Renal pelvis (tissue), 12 donors: ENCODE results near the gene RBFOX1. TPM values are rescaled to one million over a fixed set of nuclear protein-coding genes. Genes with fewer than 3 reads are reported as not detected.

Experiments used
- DNase-seq: peaks from one replicate; pipeline ENCODE4 v3.0.0-alpha.2; 2013
- long read RNA-seq, 16 experiments: transcript quantifications; one replicate each; lab custom pipeline, GENCODE V29; 2026
- polyA plus RNA-seq, 3 donors: library from polyadenylated mRNA; unstranded; fragments of 120-200 nt; gene quantifications; one replicate each; pipeline ENCODE4 v1.2.1, GENCODE V29; 2013; ENCODE audit not compliant: insufficient read length in 3 of 3

Gene RBFOX1
- 1 to 10 TPM; 3.1 to 3.9 (median 3.4) TPM for polyA plus RNA-seq
- long read RNA-seq, donor 1, result 0 reads
- long read RNA-seq, donor 2, result 0 reads
- long read RNA-seq, donor 3, result 0 reads
- long read RNA-seq, donor 4, result 0 reads
- long read RNA-seq, donor 5, result 0 reads
- long read RNA-seq, donor 6, result 0 reads
- long read RNA-seq, donor 7, result 0 reads
- long read RNA-seq, donor 8, result 0 reads
- long read RNA-seq, donor 9, result 0 reads
- long read RNA-seq, donor 10, result 0 reads
- long read RNA-seq, donor 11, result 0 reads
- long read RNA-seq, donor 12, result 0 reads
- long read RNA-seq, donor 13, result 0 reads
- long read RNA-seq, donor 14, result 0 reads
- long read RNA-seq, donor 15, result 0 reads
- long read RNA-seq, donor 16, result 0 reads

DNA sequence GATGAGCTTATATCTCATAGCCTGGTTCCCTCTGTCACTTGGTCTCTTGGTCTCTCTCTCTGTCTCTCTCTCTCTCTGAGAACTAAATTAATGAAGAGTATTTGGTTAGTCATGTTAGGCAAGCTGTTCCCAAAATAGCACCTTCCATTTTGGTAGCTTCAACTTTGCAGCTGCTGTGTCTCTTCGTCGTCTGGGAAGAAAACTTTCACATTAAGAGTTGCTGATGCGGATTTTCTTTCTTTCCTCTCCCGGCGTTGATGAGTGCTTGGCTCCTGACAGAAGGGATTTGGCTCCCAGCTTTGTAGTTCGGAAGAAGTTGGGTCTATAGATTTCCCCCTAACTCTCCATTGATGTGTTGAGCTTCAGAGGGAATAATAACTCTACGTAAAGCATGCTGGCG, at the start of gene RBFOX1:
Gene RBFOX1, plus strand, starts transcription at position 235 of the 400 bp plus-strand sequence.
- no peak for DNase-seq

DNA sequence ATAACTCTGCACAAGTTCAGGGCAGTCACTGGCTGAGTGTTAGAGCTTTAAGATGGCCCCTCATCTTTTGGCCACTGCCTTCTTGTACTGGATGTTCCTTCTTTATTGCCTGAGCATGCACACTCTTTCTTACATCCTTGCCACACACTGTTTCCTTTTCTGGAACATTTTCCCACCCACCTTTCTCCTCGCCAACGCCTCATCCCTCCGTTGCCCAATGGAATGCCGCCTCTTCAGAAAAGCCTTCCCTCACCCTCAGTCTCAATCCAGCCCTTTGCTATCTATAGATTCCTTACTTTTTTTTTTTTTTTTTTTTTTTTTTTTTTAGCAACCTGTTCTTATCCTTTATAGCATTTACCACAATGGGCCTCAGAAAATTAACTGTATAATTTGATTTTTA, 47.9 kb upstream of the RBFOX1 start:
- DNase-seq, result no peak

DNA sequence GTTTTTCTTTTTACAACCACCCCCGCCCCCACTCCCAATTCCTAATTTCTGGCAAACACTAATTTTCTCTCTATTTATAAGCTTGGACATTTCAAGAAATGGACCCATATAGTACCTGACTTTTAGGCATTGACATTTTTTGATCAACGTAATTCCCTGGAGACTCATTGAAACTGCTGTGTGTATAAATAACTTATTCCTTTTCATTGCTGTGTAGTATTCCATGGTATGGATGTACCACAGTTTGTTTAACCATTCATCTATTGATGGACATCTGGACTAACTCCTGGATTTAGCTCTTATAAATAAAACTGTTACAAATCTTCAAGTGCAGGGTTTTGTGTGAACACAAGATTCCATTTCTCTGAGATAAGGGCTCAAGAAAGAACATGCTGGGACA, 47.1 kb upstream of the RBFOX1 start:
- no peak for DNase-seq

DNA sequence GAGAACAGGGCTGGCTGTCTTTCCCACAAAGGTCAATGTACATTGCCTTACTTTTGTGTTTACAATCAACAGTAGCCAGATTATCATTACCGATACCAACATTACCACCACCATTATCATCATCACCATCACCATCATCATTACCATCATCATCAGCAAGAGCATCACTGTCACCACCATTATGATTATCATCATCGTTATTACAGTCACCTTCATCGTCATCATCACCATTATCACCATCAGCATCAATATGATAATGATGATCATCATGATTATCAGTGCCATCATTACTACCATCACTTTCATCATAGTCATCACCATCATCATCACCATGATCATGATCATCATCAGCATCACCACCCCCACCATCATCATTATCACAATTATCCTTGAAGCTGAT, 43.3 kb upstream of the RBFOX1 start:
- no peak for DNase-seq

DNA sequence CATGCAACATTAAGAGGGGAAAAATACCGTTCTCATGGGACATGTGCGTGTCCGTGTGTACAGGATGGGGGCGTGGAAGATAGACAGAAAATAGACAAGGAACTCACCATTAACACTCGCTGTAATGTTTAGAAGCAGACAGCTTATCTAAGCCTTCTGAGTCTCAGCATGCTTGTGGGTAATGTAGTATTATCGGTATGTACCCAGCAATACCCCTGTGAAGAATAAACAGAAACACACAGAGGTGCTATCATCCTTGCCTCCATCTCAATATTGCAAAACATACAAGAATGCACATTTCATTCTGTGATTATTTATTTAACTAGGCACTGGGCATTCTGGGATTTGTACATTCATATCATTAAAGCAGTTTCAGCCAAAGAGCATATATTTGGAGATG, 42.0 kb upstream of the RBFOX1 start:
- no peak for DNase-seq

DNA sequence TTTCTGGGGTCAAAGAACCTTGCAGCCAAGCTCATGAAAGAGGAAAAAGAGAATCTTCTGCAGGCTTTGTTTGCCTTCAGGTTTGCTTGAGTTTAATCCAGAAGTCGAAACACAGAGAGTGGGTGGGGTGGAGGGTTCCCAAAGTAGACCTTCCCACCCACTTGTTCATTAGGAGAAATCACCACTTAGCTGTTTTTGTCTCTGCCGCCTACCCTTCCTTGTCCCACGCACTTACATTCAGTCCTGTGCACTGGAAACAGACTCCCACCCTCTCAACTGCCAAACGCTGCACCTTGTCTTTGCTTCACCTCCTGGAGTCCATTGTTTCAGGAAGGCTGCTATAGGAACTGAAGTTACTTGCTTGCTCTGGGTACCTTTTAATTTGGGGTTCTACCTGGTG, 38.6 kb upstream of the RBFOX1 start:
- no peak for DNase-seq

DNA sequence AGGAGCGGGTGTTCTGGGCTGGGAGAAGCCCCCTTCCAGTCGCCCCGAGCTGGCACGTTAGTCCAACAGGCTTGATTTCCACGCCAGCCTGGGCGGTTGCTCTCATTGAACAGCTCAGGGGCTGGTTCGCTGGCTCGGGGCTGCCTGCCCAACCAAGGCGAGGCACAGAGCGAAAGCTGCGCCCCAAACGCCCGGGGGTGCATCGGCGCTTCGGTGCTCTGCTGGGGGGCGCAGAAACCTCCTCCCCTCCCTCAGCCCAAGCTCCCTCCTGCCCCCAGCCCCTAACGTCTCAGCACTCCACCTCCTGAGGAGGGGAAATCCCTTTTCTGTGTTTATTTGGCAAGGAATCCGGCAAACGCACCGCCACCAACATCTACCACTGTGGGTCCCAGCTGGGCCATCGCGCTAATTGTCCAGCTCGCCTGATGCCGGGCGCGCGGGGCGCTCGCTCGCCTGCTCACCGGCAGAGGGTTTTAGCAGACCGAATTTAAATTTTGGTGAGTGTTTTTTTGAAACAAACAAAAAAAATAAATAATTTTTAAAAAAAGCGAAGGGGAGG, 29.5 kb upstream of the RBFOX1 start:
- DNase-seq, result no peak

DNA sequence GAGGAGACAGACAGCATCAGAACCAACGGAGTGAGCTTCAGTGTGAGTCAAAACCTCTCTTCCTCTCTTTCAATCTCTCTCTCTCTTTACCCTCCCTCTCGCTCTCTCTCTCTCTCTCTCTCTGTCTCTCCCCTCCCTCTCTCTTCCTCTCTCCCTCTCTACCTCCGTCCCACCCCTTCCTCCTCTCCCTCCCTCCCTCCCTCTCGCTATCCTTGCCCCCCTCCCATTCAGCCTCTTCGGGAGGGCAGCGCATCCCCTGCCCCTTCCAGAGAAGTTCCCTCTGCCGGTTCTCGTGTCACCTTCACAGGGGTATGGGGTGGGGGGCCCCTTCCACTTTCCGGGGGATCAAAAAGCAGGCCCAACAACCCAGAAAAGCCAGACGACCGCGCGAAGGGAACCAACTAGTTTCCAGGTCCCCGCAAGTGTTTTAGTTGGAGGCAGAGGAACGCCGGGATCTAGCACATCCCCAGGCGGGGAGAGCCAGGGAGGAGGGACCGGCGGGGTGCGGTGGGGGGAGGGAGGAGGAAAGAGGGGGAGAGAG, 28.9 kb upstream of the RBFOX1 start:
- DNase-seq, result no peak

DNA sequence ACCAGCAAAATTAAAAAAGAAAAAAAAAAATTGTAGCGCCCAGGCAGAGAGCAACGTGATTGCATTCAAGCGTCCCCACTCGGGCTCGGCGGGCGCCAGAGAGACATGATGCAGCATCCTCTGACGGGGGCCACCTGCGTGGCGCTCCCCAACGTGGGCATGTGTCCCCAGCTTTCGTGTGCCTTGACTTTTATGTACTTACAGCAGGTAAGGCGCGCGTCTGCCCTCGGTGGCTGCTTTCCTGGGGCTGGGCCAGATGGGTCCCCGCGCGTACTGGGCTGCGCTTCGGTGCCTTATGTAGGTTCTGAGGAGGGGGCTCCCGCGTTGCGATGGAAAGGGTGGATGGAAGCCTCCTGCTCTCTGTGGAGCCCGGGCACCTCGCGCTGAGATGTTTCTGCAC, 28.4 kb upstream of the RBFOX1 start:
- no peak for DNase-seq

DNA sequence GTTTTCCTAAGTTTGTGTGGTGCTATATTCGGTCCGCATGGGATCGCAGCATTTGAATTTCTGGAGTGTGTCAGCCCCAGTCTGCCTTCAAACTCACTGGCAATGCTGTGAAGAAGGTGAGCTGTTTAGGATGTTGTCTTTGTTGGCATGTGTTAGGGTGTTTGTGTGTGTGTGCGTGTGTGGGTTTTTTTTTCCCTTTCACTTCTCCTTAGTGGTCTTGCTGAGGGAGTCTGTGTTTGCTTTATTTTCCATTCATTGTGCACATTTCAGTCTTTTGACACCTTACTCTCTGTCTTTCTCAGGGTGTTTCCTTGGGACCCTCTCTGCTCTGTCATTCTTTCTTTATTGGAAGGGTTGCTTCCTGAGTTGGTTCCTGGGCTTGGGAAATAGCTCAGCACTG, 27.7 kb upstream of the RBFOX1 start:
- no peak for DNase-seq

DNA sequence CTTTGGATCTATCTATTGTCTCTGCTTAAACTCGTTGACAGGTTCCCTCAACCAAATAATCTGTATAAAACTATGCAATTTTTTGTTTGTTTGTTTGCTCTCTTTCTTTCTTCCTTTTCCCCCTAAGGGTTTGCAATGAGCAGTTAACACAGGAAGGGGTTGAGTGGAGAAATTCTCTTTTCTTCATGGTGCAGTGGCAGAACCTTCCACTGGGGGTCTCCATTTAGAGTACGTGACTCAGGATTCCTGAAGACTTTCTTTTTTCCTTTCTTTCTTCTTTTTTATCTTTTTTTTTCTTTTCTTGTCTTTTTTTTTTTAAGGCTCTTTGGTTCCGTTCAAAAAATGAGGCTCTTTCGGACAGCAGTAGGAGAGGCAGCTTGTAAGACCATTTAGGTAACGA, 19.5 kb upstream of the RBFOX1 start:
- no peak for DNase-seq

DNA sequence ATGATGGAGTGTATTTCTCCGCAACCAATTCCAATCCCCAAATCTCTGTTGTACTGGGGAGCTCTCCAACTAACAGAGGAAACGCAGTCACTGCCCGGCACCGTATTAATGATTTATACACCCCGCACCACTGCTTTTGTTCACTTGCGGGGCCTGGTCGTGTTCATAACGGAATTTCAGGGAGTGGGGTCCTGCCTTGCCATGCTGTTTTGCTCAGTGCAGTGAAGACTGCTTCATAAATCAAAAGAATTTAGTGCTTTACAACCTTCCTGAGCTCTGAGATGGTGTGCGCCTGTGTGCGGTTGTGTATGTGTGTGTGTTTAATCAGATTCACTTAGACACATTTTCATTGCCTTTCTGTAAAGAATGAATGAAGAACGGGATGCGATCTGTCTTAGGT, 18.5 kb upstream of the RBFOX1 start:
- DNase-seq, result no peak

DNA sequence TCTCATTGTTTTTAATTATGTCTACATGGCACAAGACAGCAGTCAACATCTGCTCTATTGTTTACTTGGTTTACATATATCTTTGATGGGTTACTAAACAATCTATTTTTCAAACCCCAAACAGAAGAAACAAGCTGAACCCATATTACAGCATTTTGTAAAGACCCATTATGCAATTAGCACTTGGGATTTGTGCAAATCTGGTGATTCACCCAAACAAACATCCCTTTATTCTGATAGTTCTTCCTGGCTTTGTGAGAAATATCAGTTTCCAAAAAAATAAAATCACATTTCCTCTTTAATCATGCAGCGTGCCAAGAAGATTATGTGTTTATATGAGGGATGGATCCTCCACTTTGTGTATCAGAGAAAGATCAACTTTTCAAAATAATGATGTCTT, 16.8 kb upstream of the RBFOX1 start:
- no peak for DNase-seq

DNA sequence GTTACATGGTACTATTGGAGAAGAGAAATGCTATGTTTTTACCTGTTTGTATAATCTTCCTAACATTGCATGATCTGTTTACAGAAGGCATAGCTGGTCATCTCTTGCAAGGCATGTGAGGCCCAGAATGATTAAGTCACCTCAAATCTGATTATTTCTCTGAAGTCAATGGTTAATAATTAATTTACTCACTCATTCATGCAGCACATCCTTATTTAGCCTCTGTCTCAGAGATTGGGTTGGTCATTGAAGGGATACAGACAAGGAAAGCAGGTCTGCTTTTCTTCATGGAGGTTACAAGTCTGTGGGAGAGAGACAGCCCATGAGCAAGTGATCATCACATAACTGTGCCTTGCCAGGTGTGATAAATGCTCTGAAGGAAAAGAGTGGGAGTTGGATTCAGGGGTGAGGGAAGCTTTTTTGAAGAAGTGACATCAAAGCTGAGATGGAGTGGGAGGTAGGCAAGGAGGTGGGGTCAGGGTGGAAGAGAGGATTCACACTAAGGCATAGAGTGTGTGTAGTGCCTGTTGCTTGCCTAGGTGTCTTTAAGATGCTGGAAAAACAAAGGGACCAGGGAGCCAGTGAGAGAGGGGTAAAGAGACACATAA, 16.3 kb upstream of the RBFOX1 start:
- DNase-seq, result no peak

DNA sequence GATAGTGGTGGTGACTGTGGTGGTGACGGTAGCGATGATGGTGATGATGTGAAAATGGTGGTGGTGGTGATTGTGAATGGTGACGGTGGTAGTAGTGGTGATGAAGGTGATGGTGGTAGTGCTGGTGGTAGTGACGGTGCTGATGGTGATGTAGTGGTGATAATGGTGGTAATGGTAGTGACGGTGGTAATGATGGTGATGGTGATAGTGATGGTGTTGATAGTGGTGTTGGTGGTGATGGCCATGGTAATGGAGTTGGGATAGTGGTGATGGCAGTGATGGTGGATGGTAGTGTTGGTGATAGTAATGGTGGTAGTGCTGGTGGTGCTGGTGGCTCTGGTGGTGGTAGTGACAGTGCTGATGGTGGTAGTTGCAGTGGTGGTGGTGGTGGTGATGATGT, 14.7 kb upstream of the RBFOX1 start:
- DNase-seq, result no peak

DNA sequence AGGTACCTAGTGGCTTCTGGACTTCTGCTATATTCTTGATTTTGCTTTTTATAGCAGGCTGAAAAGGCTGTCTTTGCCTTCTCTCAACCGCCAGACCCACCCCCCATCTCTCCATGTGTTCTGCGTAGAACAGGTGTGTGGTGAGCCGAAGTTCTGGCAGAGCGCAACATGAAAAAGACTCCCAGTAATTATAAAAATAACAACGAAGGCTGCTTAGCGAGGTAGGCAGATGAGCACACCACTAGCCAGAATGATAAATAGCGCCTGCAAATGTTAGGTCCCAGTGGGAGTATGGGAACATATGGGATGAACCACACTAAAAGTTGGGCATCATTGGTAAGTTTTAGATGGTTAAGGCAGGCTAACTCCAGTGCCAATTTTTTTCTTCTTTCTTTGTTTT, 14.0 kb upstream of the RBFOX1 start:
- DNase-seq, result no peak

DNA sequence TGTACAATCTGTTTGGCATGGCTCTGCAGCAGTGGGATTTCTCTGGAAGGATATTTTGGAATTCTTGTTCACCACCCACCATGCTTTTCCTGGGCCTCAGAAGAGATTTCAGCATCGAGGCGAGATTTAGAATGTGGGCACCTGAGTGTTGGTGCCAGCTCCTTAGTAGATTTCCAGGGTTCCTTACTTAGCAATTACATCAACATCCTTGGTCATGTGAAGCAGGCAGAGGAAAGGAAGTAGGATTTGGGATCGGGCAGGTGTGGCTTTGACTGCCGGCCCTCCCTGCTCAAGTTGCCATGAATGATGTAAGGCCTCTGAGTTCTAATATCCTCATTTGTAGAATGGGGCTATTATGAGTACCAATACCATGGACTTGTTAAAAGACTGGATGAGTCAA, 13.1 kb upstream of the RBFOX1 start:
- DNase-seq, result no peak

DNA sequence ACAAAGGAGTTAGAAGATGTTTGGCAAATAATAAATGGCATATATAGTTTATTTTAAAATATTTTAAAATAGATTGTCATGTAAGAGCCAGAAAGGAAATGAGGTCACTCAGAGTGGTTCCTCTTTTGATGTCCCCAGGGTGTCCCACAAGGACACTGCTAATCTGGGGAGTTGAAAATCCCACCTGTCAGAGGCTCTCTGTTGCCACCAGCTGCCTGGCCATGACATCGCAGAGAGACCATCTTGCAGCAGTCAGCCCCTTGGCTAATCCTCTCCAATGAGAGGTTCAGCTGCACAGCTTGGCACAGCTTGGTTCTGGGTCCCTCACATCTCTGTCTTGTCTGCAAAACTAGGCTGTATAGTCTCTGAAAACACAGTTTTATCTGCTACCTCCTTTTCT, 11.0 kb upstream of the RBFOX1 start:
- DNase-seq, result no peak

DNA sequence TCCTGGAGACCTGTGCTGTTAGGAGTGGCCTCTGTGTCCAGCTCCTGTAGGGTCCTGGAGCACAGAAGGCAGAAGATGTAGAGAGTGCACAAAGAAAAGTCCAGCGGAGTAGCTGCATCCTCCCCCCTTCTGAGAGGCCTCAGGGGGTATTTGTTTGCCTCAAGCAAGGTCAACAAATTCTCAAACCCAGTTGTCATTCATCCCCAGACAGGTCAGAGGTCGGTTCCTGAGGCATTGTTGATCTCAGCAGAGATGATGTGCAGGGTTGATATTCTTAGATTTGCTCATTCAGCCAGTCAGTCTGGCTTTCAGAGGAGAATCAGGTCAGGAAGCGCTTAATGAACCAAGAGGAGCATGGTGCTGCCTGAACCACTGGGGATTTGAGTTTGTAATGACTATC, 8.3 kb upstream of the RBFOX1 start:
- no peak for DNase-seq

DNA sequence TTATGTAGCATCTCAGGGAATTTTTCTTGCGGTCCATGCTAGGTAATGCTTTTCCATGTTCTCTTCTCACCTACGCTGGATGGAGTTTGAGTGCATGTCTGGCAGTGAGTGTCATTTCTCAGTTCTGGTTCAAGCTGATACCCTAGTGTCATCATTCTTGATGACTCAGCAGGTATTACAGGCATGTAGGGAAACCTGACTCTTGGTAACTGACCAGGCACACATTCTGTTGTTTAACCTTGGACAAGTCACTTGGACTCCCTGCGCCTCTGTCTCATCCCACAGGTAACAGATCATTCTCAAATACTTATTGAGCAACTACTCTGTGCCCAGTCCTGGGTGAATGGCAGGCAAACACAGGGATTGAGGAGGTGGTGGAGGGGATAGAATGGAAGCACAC, 6.8 kb upstream of the RBFOX1 start:
- DNase-seq, result no peak

DNA sequence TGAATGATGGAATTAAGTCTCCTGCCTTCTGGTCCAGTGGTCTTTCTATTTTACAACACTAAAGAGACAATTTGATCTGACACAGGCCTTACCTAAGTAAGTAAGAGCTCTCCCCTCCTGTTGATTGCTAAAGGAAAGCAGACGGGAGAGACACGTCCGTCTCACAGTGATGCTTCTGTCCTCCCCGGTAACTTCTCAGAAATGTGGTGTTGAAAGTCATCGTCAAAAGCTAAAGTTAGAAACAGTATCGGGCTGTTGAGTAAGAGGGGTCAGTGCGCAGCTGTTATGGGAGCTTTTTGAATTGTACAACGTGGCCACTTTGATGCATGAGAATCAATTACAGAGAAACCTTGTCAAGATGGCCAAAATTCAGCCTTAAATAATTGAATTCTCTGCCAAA, 1.9 kb upstream of the RBFOX1 start:
- DNase-seq, result no peak

DNA sequence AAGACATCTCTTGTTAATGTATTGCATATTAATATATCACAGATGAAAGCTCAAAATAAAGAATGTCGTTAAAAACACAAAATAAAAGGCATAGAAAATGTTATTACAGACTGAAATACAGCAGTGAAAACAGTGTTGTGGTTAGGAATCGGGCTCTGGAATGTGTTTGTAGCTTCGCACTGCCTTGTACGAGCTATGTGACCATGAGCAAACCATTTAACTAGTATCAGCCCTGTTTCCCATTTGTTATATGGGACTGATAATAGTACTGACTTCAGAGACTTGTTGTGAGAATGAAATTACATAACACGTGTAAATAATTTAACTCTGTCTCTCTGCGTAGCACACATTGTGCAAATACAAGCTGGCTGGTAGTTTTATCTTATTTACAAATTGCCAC, 648 bp upstream of the RBFOX1 start:
- no peak for DNase-seq

DNA sequence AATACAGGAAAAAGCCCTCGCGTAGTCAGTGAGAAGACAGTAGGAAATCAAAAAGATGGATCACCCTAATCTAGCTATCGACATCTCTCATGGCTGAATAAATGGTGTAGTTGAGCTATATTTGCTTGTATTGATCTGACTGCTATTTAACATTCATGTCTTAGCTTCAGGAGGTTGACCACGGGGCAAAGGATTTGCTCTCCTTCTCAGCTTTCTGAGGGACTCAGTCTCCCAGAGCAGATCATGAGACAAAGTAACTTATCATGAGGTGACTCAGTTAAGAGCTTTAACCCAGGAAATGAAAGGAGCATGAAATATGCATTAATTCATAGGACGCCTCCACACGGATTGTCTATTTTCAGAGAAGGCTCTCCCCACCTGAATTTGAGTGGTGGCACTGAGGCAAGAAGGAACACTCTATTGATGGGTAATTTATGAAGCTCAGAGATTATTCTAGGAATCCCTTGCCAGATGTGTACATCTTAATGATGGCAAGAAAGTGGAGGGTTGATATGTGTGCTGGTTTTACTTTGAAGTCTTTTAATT, 608 bp downstream of the RBFOX1 start:
- no peak for DNase-seq
